SJSA1 (cell line): ENCODE data around the gene TAF10. TPM values are rescaled to one million over a fixed set of nuclear protein-coding genes. Genes with fewer than 3 reads are reported as not detected.

Source experiments
- DNase-seq, 2 experiments: peaks; one replicate each; pipeline ENCODE4 v3.0.0-alpha.2; 2015 to 2020; ENCODE audit warnings: low spot score in 2 of 2, low read depth in 1 of 2
- H3K27ac ChIP-seq: fragments of 250-450 bp; sonication (Bioruptor Pico); 2 replicates; pipeline ENCODE4 v1.5.1; 2020; ENCODE audit warnings: mild to moderate bottlenecking, moderate library complexity
- H3K27me3 ChIP-seq: fragments of 250-450 bp; sonication (Bioruptor Pico); replicated peaks from 2 replicates; pipeline ENCODE4 v1.5.1; 2020; ENCODE audit warnings: mild to moderate bottlenecking, moderate library complexity
- H3K36me3 ChIP-seq: fragments of 250-450 bp; sonication (Bioruptor Pico); 2 replicates; pipeline ENCODE4 v1.5.1; 2020; ENCODE audit warnings: mild to moderate bottlenecking
- H3K4me1 ChIP-seq: fragments of 250-450 bp; sonication (Bioruptor Pico); replicated peaks from 2 replicates; pipeline ENCODE4 v1.6.1; 2021; ENCODE audit warnings: mild to moderate bottlenecking
- H3K4me3 ChIP-seq: fragments of 250-450 bp; sonication (Bioruptor Pico); 2 replicates; pipeline ENCODE4 v1.5.1; 2020; ENCODE audit warnings: mild to moderate bottlenecking
- H3K9me3 ChIP-seq: fragments of 250-450 bp; sonication (Bioruptor Pico); replicated peaks from 2 replicates; pipeline ENCODE4 v1.5.1; 2020; ENCODE audit warnings: mild to moderate bottlenecking
- total RNA-seq: library from RNA; depleted of rRNA; stranded (reverse); fragments of >200 nt; shearing (Covaris generic); gene quantifications from 2 replicates; pipeline ENCODE4 v1.2.3, GENCODE V29; 2014

The TAF10 gene
- total RNA-seq, 1 experiment from 2014 or later: 25.2 TPM

DNA sequence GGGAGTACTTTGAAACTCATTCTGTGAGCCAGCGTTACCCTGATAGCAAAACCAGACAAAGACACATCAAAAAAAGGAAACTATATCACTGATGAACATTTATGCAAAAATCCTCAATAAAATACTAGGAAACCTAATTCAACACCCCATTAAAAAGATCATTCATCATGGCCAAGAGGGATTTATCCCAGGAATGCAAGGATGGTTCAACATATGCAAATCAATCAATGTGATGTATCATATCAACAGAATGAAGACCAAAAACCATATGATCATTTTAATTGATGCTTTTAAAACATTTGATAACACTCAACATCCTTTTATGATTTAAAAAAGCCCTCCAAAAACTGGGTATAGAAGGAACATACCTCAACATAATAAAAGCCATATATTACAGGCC lies 28.4 kb downstream of the TAF10 start:
- H3K9me3 ChIP-seq: no peaks in the 10 kb centered on the region
- no peak overlapping the region for H3K4me3 ChIP-seq
- H3K36me3 ChIP-seq: no peaks in the 10 kb centered on the region
- no peak overlapping the region for H3K27ac ChIP-seq
- no peak for DNase-seq
- no peaks in the 10 kb centered on the region for H3K27me3 ChIP-seq
- no peaks in the 10 kb centered on the region for H3K4me1 ChIP-seq

DNA sequence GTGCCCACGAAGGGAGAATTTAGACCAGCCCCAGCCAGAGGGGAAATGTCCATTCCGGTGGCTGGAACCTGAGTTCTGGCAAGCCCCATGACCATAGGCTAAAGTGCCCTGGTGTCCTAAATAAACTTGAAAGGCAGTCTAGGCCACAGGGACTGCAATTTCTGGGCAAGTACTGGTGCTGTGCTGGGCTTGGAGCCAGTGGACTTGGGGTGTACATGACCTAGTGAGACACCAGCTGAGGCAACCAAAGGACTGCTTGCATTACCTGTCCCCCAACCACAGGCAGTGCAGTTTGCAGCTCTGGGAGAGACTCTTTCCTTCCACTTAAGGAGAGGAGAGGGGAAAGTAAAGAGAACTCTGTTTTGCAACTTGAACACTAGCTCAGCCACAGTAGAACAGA lies 32.3 kb downstream of the TAF10 start:
- Histone ChIP-seq H3K4me1 (no peaks in the 10 kb centered on the region), H3K27me3 (no peaks in the 10 kb centered on the region), H3K27ac (no peak overlapping the region)

DNA sequence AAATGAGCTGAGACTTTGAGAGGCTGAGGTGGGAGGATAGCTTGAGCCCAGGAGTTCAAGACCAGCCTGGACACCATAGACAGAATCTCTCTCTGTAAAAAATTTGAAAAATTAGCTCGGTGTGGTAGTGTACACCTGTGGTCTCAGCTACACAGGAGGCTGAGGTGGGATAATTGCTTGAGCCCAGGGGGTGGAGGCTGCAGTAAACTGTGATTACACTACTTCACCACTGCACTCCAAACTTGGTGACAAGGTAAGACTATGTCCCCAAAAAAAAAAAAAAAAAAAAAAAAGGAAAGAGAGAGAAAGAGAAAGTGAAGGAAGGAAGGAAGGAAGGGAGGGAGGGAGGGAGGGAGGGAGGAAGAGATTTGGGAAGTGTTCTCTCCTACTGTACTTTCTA lies 33.9 kb downstream of the TAF10 start:
- Histone ChIP-seq H3K36me3 (no peaks in the 10 kb centered on the region), H3K27me3 (no peaks in the 10 kb centered on the region), H3K9me3 (no peaks in the 10 kb centered on the region), H3K4me3 (no peak overlapping the region), H3K27ac (no peak overlapping the region), H3K4me1 (no peaks in the 10 kb centered on the region)
- no peak for DNase-seq

More for the DNA sequence above, 32.3 kb downstream of the TAF10 start:
- Histone ChIP-seq H3K36me3 (no peaks in the 10 kb centered on the region), H3K4me3 (no peak overlapping the region), H3K9me3 (no peaks in the 10 kb centered on the region)
- DNase-seq: no peak

DNA sequence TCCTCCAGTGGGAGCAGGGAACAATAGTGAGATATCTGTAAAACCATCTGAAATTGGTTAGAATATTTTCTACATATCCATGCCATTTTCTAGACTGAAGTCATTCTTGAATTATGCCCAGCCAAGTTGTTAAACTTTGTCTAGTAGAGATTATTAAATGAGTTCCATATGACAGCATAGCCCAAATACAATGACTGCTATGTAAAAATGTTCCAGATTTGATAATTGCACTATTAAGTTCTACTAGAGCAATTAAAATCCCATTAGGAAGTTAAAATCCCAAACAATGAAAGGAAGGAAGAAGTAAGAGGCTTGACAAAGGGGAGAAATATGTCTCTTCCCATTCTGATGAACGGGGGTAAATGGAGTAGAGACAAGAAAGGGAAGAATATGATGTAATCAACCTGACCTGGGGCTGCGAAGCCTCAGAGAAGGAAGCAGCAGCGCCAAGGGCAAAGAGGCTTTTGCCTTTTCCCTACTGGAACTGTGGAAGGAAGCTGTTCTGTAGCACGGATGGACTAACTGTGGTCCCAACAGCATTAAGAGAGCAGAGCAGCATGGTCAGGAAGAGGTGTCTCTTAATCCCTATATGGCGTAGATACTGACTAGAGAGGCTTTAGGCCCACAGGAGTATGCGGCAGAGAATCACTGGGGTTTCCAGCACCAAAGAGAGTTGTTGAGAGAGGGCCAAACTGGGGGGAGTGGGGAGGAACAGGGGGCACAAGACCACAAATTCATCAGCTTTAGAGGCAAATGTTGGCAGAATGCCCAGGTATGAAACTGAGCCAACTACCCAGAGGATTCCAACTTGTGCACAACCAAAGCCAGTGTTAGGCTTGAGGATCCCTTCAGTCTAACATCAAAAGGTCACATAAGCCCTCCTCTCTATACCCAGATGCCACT lies 35.3 kb downstream of the TAF10 start:
- Histone ChIP-seq H3K36me3 (no peaks in the 10 kb centered on the region), H3K4me3 (no peak overlapping the region), H3K9me3 (no peaks in the 10 kb centered on the region), H3K27ac (no peak overlapping the region), H3K4me1 (no peaks in the 10 kb centered on the region), H3K27me3 (no peaks in the 10 kb centered on the region)
- no peak for DNase-seq

DNA sequence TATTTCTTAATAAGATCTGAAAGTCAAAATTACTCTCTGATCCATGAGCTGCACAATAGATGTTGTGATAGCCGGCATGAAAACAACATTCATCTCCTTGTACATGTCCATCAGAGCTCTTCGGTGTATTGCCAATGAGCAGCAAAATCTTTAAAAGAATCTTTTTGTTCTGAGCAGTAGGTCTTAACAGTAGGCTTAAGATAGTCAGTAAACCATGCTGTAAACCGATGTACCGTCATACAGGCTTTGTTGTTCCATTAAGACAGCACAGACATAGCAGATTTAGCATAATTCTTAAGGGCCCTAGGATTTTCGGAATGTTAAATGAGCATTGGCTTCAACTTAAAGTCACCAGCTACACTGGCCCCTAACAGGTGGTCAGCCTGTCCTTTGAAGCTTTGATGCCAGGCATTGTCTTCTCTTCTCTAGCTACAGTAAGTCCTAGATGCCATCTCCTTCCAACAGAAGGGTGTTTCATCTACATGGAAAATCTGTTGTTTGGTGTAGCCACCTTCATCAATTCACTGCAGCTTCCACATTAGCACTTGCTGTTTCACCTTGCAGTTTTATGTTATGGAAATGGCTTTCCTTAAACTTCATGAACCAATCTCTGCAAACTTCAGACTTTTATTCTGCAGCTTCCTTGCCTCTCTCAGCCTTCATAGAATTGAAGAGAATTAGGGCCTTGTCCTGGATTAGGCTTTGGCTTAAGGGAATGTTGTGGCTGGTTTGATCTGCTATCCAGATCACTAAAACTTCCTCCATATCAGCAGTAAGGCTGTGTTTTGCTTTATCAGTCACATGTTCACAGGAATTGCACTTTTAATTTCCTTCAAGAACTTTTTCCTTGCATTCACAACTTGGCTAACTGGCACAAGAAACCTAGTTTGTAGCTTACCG lies 37.0 kb downstream of the TAF10 start:
- Histone ChIP-seq H3K9me3 (no peaks in the 10 kb centered on the region), H3K36me3 (no peaks in the 10 kb centered on the region), H3K27me3 (no peaks in the 10 kb centered on the region), H3K27ac (no peak overlapping the region), H3K4me1 (no peaks in the 10 kb centered on the region), H3K4me3 (no peak overlapping the region)
- DNase-seq: no peak

DNA sequence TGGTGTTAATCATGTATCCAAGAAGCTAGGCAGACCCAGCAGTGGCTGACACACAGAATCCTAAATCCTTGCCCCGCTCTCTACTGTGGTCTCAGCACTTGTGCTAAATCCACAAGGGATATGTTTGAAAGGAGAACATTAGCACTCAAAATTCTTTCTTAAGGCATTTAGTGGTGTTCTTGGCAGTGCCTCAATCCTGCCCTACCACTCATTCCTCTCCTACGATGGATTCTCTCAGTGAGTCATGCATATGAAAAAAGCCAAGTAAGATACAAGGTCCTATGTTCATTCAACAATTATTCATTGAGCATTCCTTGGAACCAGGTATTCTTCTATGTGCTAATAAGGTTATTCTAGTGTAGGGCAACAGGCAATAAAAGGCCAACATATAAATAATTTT lies 39.8 kb downstream of the TAF10 start:
- Histone ChIP-seq H3K9me3 (no peaks in the 10 kb centered on the region), H3K27me3 (no peaks in the 10 kb centered on the region), H3K36me3 (no peaks in the 10 kb centered on the region), H3K27ac (no peak overlapping the region), H3K4me1 (no peaks in the 10 kb centered on the region), H3K4me3 (no peak overlapping the region)
- no peak for DNase-seq

DNA sequence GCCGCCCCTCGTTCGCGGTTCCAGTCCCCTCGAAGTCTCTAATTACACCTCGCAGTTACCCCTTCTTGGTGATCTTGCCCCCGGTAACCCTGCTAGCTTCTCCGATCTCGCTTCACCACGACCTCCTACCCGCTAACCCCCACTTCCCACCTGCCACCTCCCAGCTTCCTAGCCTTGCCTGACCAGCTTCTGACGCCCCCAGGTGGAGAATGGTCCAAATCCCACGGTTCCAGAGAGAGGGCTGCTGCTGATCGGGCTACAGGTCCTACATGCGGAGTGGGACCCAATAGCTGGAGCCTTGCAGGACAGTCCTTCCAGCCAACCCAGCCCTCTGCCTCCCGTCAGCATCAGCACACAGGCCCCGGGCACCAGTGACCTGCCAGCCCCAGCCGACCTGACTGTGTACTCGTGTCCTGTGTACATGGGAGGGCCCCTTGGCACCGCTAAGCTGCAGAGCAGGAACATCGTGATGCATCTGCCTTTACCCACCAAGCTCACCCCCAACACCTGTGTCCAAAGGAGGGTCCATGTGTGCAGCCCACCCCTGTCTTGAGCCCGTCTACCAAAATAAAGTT lies 40.5 kb downstream of the TAF10 start:
- Histone ChIP-seq H3K4me1 (no peaks in the 10 kb centered on the region), H3K4me3 (no peak overlapping the region), H3K9me3 (no peaks in the 10 kb centered on the region), H3K36me3 (no peaks in the 10 kb centered on the region), H3K27me3 (no peaks in the 10 kb centered on the region), H3K27ac (no peak overlapping the region)
- DNase-seq: no peak

DNA sequence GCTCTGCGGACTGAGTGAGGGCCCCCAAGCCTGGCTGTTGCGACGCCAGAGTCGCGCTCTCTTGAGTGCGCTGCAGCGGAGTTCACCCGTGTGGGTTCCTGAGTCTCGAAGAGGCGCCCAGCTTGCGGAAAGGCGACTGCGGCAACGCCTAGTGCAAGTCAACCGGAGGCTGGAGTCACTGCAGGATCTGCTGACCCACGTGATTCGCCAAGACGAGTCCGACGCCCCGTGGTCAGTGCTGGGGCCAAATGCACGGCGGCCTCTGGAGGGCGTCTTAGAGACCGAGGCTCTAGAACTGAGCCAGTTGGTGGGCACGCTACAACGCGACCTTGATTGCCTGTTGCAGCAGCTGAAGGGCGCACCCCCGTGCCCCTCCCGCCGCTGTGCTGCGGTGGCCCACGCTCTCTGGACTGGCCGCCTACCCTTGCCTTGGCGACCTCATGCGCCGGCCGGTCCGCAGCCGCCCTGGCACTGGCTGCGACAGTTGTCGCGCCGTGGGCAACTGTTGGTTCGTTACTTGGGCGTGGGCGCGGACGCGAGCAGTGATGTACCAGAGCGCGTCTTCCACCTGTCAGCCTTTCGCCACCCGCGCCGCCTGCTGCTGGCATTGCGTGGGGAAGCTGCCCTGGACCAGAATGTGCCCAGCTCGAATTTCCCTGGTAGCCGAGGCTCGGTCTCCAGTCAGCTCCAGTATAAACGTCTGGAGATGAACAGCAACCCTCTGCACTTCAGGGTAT lies 41.2 kb downstream of the TAF10 start:
- no peak for DNase-seq
- Histone ChIP-seq H3K4me3 (no peak overlapping the region), H3K36me3 (no peaks in the 10 kb centered on the region), H3K4me1 (no peaks in the 10 kb centered on the region), H3K9me3 (no peaks in the 10 kb centered on the region), H3K27ac (no peak overlapping the region), H3K27me3 (no peaks in the 10 kb centered on the region)

DNA sequence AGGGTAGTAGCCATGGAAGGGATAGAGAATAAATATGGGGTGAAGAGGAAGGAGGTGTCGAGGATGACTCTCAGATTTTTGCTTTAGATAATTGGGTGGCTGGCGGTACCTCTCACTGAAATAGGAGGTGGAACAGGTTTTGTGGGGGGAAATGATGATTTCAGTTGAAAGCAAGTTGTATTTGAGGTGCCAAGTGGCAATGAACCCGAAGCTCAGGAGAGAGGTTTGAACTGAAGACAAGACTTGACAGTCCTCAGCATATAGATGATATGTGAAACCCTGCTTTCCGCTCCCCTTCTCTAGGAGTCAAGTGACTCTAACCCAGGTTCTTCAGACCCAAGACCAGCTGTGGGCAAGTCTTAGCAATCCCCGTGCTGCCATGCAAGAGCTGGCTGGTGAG lies 42.3 kb downstream of the TAF10 start:
- H3K4me3 ChIP-seq: no peak overlapping the region
- no peak for DNase-seq
- H3K9me3 ChIP-seq: no peaks in the 10 kb centered on the region
- H3K4me1 ChIP-seq: no peaks in the 10 kb centered on the region
- no peaks in the 10 kb centered on the region for H3K36me3 ChIP-seq
- no peaks in the 10 kb centered on the region for H3K27me3 ChIP-seq
- no peak overlapping the region for H3K27ac ChIP-seq

DNA sequence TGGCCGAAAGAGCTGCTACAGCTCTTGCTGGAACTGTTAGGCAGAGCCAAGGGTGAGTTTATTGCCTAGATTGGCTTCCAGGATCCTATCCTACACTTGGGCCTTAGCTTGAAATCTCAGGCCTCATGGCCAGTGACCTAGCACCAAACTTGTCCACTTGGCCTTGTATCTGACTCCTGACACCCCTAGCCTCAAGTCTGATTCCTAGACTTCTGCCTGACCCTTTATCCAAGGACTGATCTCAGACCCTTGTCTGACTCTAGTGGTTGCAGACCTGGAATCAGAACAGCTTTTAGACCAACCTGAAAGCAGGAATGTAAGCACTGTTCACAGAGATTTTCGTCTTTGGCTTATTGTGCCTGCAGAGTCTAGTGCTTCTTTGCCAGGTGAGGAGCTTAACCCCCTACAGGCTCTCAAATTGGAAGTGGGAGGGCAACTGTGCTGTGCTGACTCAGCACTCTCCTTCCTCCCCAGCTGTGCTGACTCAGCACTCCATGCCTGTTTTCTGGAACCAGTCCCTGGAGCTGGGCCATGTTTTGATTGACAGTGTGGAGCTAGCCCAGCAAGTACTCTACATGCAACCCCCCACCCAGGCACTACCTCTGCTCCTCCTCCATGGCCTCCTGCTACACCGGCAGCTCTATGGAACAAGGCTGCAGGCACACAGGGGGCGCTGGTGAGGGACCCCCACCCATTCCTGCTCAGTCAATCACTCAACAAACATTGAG lies 43.7 kb downstream of the TAF10 start:
- DNase-seq: no peak

DNA sequence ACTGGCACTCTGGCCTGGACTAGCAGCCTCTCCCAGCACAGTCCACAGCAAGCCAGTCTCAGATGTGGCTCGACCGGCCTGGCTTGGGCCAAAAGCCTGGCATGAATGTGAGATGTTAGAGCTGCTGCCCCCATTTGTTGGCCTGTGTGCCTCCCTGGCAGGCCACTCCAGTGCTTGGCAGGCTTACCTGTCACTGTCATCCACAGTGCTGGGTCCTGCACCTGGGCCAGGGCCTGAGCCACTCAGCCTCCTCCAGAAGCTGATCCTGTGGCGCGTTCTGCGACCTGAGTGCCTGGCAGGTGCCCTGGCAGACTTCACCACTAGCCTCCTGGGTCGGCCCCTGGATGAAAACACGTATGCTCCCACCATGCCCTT lies 44.7 kb downstream of the TAF10 start:
- Histone ChIP-seq H3K9me3 (no peaks in the 10 kb centered on the region), H3K27ac (no peak overlapping the region), H3K27me3 (no peaks in the 10 kb centered on the region), H3K4me3 (no peak overlapping the region), H3K4me1 (no peaks in the 10 kb centered on the region), H3K36me3 (no peaks in the 10 kb centered on the region)
- no peak for DNase-seq

More for the DNA sequence above, 43.7 kb downstream of the TAF10 start:
- Histone ChIP-seq H3K9me3 (no peaks in the 10 kb centered on the region), H3K27me3 (no peaks in the 10 kb centered on the region), H3K27ac (no peak overlapping the region), H3K4me3 (no peak overlapping the region), H3K4me1 (no peaks in the 10 kb centered on the region), H3K36me3 (no peaks in the 10 kb centered on the region)

DNA sequence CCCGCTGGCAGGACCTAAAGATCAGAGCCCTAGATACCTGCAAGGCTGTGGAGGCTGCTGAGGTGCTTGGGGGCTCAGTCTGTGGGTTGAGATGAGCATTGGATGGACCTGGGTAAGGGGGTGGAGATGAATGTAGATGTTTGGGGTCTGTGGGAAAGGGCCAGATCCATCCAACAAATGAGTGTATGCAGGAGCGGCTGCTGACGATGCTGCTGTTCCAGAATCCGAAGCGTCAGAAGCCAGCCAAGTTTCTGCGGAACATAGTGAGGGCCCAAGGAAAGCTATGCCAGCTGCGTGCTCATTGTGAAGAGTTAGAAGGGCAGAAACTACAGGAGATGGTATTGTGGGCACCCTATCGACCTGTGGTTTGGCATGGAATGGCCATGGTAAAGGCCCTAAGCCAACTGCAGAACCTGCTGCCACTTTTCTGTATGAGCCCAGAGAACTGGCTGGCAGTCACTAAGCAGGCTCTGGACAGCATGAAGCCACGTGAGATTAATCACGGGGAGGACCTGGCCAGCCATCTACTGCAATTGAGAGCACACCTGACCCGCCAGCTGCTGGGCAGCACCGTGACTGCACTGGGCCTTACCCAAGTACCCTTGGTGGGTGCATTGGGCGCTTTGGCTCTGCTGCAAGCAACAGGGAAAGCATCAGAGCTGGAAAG lies 45.2 kb downstream of the TAF10 start:
- no peaks in the 10 kb centered on the region for H3K36me3 ChIP-seq
- no peak overlapping the region for H3K27ac ChIP-seq
- DNase-seq: no peak
- no peaks in the 10 kb centered on the region for H3K4me1 ChIP-seq
- H3K9me3 ChIP-seq: no peaks in the 10 kb centered on the region
- H3K27me3 ChIP-seq: no peaks in the 10 kb centered on the region
- no peak overlapping the region for H3K4me3 ChIP-seq
